HL-60/S4 treated with retinoic acid at 250 ng/mL for 4 days and 3 days (cell line): ENCODE results near the gene VSIG10L2.

ENCODE experiments used
- in situ Hi-C: fragments of 300-500 bp; cut with MboI; formaldehyde crosslinking; loops from 2 replicates; pipeline ENCODE4 v1.7.0; 2022; ENCODE audit warnings: low sequenced_read_pairs

Gene VSIG10L2

DNA sequence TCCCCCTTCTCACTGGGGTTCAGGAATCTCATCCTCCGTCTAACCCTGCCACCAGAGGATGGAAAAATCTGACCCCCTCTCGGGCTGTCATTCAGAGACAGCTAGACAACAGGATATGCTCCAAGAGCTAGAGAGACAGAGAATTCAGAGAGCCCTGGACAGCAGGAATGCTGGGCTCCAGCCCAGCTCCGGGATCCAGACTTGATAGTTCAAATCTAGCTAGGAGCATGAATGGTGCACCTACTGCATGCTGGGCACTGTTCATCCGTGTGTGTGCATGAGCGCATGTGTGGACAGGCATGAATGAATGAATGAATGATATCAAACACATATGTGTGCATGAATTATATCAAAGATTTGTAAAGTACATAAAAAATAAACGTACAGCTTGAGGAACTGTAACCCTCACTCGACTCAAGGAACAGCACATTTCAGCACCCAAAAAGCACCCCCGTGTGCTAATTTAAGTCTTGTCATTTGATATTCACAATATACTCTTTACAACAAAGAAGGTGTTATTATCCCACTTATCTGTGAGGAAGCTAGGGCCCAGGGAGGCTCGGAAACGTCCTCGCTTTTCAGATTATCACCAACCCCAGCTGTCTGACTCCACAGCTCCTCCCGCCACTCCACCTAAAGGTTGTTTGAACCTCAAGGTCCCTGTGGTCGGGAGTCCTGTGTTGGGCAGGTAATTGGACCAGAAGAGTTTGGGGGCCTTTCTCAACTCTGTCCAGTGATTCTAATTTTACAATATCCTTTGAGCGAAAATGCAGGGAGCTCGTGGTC, 640 bp upstream of the VSIG10L2 start:
- in situ Hi-C loops: no loop called here

DNA sequence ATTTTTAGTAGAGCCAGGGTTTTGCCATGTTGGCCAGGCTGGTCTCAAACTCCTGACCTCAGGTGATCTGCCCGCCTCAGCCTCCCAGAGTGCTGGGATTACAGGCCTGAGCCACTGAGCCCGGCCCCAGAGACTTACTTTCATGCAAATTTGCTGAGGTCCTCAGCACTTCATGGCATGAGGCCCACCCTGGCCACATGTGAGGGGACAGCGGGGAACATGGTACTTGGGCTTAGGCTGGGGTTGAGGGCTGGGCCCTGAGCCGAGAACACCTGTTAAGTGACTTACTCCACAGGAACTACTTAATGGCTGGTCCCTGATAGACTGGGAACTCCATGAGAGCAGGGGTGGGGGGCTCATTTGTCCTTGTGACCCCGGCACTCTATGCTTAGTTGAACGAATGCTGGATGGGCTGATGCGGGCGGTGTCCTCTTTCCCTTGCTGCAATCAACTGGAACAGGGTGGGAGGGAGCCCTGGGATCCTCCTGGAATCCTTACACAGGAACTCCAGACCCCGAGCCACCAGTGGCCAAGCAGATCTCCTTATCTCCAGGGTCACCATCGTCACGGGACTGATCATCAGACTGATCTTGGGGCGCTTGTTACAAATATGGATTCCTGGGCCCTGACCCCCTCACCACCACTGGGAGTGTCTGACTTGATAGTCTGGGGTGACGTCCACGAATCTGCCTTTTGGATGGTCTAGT, 1.0 kb downstream of the VSIG10L2 start:
- in situ Hi-C loops: no loop called here

GRCh38 chr11:125947419-125948277, 1.8 kb downstream of the VSIG10L2 start:
- in situ Hi-C loops: no loop called here

DNA sequence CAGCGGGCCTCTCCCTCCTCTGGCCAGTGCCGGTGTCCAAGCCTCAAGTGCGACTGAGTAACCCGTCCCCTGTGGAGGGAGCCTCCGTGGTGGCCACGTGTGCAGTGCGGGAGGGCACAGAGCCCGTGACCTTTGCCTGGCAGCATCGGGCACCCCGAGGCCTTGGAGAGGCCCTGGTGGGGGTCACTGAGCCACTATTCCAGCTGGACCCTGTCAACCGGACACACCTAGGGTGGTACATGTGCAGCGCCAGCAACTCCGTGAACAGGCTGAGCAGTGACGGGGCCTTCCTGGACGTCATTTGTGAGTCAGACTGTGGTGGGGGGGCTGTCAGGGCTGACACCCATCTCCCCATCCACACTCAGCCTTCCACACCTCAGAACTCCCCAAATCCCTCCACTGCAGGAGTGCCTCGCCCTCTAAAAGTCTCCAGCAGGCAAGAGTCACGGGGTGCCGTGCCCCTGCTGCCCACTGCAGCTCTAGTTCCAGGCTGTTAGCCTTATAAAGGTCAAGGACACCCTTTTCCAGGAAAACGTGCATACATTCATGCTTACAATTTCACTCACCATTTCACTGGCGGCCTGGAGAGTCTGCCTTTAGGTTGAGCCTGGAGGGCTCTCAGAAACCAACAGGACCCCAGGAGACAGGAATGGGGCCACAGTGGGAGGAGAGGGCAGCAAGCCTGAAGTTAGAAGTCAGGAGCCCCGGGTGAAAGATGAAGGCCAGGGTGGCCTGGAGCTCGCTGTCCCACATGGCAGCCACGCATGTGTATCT, 2.6 kb downstream of the VSIG10L2 start:
- in situ Hi-C loops: no loop called here

GRCh38 chr11:125949271-125950177, 3.7 kb downstream of the VSIG10L2 start:
- in situ Hi-C loops: no loop called here

- in situ Hi-C loops: no loop called here
Observed at GRCh38 chr11:125950178-125950490, 4.3 kb downstream of the VSIG10L2 start.

DNA sequence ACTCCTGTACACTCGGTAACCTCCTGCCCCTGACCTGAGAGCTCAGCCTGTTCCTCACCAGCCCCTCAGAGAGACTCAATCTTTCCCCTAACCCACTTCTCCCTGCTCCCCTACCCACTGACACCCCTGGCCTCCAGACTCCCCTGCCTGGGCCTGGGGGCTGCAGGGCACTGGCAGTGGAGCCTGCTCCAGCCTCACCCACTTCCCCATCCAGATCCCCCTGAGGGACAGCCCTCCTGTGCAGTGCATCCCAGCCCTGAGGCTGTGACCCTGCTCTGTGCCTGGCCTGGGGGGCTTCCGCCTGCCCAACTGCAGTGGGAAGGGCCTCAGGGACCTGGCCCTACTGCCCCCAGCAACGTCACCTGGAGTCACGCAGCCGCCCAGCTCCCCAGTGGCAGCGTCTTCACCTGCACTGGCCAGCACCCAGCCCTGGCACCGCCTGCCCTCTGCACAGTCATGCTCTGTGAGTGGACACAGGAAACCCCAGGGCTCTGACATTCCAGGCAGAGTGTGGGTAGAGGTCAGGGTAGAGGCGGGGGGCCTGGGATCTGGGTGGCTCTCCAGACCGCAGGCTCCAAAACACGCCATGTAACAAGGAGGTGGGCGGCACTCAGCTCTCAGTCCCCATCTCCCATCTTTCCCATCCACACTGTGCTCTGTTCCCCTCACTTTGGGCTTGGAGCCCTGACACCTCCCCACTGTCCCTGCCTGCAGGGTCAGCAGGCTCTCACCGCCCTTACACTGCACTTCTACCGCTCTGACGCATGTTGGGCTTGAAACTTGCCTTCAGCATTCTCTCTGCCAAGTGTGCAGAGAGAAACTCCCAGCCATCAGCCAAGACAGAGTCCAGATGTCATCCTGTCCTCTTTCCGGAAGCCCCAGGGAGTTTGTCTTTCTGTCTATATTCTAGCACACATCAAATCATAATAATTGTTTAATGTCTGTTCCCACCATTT, 5.1 kb downstream of the VSIG10L2 start:
- in situ Hi-C loops: no loop called here

- in situ Hi-C loops: no loop called here
Observed at GRCh38 chr11:125951731-125952130, 5.9 kb downstream of the VSIG10L2 start.

DNA sequence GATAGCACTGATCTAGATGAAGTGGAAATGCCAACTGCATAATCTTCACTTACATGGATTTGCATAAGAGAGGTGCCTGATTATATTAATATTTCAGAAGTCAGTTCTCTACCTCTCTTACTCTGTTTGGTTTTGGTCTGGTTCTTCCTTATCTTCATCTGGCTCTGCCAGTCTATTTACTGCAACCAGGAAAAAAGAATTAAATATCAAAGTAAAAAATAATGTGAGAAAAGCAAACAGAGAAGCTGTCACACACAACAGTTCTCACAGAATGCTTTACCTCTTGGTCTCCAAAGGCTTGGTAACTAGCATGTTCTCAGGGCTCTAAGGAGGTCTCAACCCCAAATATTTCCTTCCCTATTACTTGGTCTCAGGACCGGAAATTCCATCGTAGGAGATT, 6.7 kb downstream of the VSIG10L2 start:
- in situ Hi-C loops: no loop called here

GRCh38 chr11:125952973-125953372, 7.1 kb downstream of the VSIG10L2 start:
- in situ Hi-C loops: no loop called here

- in situ Hi-C loops: no loop called here
Observed at GRCh38 chr11:125953401-125953935, 7.6 kb downstream of the VSIG10L2 start.

DNA sequence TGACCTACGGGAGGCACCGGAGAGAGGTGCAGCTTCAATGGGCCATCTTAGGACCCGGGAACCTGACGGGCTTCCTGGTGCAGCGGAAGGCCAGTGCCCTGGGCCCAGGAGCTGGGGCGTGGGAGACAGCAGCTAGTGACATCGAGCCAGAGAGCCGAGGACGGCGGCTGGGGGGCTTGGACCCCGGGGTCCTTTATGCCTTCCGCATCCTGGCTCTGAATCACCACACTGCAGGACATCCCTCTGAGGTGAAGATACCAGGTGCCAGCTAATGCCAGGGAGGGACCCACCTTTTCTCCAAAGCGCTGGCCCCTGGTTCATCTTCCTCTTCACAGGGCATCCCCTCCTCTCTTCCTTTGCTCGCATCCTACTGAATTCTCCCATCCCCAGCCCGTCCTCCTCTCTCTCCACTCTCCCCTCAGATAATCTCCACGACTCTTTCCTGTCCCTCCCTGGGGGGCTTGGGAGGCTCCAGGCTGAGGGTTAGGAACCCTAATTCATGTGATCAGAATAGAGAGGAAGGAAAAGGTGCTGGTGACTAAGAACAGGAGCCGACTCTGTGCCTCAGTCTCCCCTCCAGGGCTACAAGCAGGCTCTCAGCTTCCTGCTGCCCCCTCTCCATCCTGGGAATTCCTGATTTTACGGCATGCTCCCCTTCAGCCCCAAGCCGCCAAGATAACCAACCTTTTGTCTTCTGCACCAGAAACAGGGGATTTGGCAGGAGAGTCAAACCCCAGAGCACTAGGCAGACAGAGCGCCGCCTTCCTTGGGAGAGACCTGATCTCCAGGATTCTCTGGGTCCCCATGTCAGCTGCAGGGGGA, 8.5 kb downstream of the VSIG10L2 start:
- in situ Hi-C loops: no loop called here

DNA sequence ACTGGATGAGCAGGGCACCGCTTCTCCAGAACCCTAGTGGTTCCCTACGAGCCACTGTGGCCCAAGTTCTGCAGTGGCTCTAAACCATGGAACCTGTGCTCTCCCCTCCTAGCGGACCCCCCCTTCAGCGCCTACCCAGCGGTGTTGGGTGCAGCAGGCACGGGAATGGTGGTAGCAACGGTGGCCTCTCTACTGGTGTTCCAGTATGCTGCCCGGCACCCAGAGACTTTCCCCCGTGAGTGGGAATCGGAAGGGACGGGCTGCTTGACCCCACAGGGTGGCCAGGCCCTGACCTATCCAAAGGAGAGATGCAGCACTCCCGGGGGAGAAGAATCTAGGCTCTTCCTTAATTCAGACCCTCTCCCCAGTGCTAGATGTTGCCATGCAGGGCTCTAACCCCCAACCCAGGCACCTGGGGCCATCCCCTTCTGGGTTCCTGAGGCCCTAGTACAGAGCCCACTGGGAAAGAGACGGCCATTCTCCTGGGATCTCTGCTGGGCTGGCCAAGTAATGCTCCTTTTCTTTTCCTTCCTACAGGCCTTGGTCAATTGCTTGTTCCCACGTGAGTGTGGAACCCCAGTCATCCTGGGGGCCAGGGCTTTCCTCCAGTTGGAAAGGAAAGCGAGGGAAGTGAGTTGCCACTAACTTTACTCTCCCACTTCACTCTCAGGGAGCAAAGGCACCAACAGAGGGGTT, 9.2 kb downstream of the VSIG10L2 start:
- in situ Hi-C loops: no loop called here

DNA sequence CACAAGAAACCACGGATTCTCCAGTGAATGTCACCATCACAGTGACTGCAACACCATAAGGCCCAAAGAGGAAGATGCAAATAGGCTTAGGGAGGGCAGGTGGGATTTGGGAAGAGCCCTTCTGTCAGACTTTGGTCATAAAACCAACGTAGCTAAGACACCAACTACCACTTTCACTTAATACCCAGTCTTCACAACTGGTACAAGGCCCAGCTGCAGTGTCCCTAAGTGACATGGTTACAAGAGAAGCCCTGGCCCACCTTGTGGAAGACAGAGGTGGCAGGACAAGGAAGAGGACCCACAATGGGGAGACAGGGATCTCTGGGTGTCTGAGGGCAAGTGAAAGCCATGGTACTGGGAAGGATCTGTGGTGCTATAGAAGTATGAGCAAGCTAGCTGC, 10.0 kb downstream of the VSIG10L2 start:
- in situ Hi-C loops: no loop called here

GRCh38 chr11:125956391-125957134, 10.7 kb downstream of the VSIG10L2 start:
- in situ Hi-C loops: no loop called here

DNA sequence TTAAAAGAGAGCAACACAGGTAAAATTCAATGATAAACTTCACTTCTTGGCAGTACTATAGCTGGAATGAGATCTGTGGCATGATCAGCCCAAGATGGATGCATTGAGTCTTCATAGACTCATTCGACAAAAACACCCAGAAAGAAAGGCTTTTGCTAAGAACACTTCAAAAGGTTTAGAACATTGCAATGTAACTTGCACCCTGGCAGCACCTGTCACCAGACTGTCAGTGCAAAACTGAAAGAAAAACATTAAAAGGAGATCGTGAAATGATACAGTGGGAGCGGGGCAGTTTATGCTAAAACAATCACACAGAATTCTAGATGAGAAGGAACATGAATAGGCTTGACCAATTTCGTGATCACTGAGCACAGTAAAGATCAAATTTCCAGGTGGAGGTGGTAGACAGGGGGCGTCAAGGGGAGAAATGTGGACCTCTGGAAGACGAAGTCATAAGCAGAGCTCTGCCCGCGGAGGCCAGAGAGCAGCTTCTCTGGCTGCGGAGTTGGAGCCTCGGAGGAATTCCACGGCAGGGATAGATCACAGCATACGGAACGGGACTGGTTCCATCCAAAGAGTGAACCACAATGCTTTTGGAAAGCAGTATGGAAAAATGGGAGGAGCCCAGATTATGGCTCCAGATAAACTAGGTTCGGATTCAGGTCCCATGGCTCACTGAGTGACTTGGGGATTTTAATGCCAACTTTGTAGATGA, 11.9 kb downstream of the VSIG10L2 start:
- in situ Hi-C loops: no loop called here
